ENCODE data around the gene HNRNPAB. TPM values are rescaled to one million over a fixed set of nuclear protein-coding genes. Genes with fewer than 3 reads are reported as not detected.

The HNRNPAB gene
- total and polyA plus RNA-seq, 9 of the 15 experiments (the other 6 are each of a cell fraction or from before 2014, with no cell fraction given), result 34.6 to 425 (median 236) TPM

DNA sequence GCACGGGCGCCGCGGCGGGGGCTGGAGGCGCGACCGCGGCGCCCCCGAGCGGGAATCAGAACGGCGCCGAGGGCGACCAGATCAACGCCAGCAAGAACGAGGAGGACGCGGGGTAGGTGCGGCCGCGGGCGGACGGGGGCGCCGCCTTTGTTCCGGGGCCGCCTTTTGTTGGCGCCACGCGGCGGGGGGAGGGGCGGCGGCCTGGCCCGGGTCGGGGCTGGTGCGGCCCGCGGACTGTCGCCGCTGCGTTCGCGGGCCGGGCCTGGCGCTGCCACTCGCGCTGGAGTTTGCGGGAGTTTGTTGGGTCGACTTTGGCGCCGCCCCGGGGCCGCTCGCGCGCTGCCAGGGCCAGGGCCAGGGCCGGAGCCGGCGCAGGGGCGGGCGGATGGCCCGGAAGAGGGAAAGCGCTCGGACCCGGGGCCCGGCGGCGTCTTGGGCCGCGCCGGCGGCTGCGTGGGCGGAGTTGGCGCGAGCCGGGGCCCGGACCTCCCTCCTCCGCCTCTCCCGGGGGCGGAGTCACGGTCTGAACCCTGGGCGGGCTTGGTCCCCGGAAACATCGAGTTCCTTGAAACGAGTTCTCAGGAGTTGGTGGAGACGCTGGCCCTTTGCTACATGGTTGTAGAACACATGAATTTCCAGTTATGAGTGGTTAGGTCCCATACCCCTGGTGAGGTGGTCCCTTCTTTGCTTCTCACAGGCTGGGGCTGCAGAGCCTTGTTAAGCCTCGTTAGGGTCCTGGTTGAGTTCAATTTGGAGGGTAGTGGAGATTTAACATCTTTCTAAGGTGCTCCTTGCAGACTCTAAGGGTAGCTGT, 809 bp downstream of the HNRNPAB start (continued):
- TF ChIP-seq, protein P1, sequence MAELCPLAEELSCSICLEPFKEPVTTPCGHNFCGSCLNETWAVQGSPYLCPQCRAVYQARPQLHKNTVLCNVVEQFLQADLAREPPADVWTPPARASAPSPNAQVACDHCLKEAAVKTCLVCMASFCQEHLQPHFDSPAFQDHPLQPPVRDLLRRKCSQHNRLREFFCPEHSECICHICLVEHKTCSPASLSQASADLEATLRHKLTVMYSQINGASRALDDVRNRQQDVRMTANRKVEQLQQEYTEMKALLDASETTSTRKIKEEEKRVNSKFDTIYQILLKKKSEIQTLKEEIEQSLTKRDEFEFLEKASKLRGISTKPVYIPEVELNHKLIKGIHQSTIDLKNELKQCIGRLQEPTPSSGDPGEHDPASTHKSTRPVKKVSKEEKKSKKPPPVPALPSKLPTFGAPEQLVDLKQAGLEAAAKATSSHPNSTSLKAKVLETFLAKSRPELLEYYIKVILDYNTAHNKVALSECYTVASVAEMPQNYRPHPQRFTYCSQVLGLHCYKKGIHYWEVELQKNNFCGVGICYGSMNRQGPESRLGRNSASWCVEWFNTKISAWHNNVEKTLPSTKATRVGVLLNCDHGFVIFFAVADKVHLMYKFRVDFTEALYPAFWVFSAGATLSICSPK (IDR thresholded peaks at IDR 0.05; ENCODE audit: borderline replicate concordance), result no peak
- TF ChIP-seq PCBP1 (IDR thresholded peaks at IDR 0.05; ENCODE audit: low read depth, low read length, poor library complexity, severe bottlenecking) (peak; percentile 15), LCOR (CRISPR knock-in tag; IDR thresholded peaks at IDR 0.05) (no peak), POLR2AphosphoS5 (IDR thresholded peaks at IDR 0.05; ENCODE audit: control insufficient read depth, insufficient read depth, low read depth, low read length) (0 out of 2 replicates have a peak, but pooled peaks have one; percentile 13), NONO (IDR thresholded peaks at IDR 0.05; ENCODE audit: low read depth in 2 of 2, low read length in 1 of 2) (0 out of 4 replicates have a peak, but pooled peaks of 1 of the 2 experiments have one; percentile 49), TBL1XR1 (IDR thresholded peaks at IDR 0.05; ENCODE audit: low read length in 2 of 2) (peak in 1 of 2 experiments; percentile 32; a peak in 1 of 4 replicates), HNRNPLL (IDR thresholded peaks at IDR 0.05; ENCODE audit: low read depth, low read length, poor library complexity, severe bottlenecking) (peak; percentile 15), PRPF4 (IDR thresholded peaks at IDR 0.05; ENCODE audit: insufficient read depth, low read depth, low read length, poor library complexity, severe bottlenecking) (peak; percentile 85), FIP1L1 (IDR thresholded peaks at IDR 0.05; ENCODE audit: low read depth, low read length, poor library complexity, severe bottlenecking) (peak; percentile 57), ZNF12 (CRISPR knock-in tag; IDR thresholded peaks at IDR 0.05) (no peak), ZFP30 (CRISPR knock-in tag; IDR thresholded peaks at IDR 0.05; ENCODE audit: borderline replicate concordance) (no peak)
- TF ChIP-seq, protein P2, sequence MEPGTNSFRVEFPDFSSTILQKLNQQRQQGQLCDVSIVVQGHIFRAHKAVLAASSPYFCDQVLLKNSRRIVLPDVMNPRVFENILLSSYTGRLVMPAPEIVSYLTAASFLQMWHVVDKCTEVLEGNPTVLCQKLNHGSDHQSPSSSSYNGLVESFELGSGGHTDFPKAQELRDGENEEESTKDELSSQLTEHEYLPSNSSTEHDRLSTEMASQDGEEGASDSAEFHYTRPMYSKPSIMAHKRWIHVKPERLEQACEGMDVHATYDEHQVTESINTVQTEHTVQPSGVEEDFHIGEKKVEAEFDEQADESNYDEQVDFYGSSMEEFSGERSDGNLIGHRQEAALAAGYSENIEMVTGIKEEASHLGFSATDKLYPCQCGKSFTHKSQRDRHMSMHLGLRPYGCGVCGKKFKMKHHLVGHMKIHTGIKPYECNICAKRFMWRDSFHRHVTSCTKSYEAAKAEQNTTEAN (CRISPR knock-in tag; IDR thresholded peaks at IDR 0.05), result no peak
- TF ChIP-seq, protein P3, sequence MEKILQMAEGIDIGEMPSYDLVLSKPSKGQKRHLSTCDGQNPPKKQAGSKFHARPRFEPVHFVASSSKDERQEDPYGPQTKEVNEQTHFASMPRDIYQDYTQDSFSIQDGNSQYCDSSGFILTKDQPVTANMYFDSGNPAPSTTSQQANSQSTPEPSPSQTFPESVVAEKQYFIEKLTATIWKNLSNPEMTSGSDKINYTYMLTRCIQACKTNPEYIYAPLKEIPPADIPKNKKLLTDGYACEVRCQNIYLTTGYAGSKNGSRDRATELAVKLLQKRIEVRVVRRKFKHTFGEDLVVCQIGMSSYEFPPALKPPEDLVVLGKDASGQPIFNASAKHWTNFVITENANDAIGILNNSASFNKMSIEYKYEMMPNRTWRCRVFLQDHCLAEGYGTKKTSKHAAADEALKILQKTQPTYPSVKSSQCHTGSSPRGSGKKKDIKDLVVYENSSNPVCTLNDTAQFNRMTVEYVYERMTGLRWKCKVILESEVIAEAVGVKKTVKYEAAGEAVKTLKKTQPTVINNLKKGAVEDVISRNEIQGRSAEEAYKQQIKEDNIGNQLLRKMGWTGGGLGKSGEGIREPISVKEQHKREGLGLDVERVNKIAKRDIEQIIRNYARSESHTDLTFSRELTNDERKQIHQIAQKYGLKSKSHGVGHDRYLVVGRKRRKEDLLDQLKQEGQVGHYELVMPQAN (IDR thresholded peaks at IDR 0.05; ENCODE audit: borderline replicate concordance), result peak; percentile 34; the same call in 1 of the 2 replicates
- TF ChIP-seq, protein P4, sequence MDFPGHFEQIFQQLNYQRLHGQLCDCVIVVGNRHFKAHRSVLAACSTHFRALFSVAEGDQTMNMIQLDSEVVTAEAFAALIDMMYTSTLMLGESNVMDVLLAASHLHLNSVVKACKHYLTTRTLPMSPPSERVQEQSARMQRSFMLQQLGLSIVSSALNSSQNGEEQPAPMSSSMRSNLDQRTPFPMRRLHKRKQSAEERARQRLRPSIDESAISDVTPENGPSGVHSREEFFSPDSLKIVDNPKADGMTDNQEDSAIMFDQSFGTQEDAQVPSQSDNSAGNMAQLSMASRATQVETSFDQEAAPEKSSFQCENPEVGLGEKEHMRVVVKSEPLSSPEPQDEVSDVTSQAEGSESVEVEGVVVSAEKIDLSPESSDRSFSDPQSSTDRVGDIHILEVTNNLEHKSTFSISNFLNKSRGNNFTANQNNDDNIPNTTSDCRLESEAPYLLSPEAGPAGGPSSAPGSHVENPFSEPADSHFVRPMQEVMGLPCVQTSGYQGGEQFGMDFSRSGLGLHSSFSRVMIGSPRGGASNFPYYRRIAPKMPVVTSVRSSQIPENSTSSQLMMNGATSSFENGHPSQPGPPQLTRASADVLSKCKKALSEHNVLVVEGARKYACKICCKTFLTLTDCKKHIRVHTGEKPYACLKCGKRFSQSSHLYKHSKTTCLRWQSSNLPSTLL (IDR thresholded peaks at IDR 0.05), result no peak

Data from K562 (cell line).